ENCODE results near the gene CDC123.

Gene CDC123

DNA sequence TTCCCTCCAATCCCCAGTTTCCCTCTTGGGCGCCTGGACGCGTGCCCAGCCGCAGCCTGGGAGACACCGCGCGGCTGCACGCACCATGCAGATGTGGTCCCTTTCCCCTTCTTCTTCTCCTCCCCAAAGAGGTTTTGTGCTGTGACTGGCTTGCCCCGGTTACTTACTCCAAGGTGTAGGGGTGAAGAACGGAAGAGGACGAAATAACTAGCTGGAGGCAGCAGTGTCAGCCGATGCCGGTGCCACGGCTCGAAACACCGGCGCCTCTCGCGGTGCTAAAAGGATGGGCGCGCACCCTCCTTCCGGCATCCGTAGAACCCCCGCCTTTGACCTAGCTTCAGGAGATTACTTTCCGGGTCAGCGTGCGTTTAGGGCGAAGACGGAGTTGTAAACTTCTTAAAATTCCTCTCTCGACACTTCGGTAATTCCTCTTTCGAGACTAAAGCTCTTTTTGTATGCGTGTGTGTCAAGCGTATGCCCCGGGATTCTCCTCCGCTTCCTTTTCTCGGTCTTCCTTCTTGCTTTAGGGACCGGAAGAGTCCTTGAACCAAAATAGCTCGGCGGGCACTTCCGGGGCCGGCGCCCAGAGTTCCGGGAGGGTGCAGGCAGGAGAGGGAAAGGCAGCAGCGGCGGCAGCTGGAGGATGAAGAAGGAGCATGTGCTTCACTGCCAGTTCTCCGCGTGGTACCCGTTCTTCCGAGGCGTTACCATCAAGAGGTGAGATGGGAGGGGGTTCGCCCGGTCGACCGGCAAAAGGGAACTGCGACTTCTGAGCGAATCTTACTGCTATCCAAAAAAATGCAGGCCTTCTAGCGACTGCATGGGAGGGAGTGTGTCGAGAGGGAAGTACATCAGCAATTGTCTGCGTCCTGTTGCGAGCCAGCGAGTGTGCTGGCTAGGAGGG, at the start of gene CDC123, which contains the start of gene NUDT5:
Gene CDC123, plus strand, starts transcription at position 586 of the 904 bp plus-strand sequence. Its CDS starts 58 bp downstream, at position 644.
Gene NUDT5, minus strand, starts transcription at position 289 of the 904 bp plus-strand sequence. CDS start 9,600 bp downstream, outside the sequence.
- peak within 1 kb of the TSS; percentile 100 for H3K4me3 ChIP-seq (ENCODE audit: low read length)
- H3K36me3 ChIP-seq (replicated peaks; ENCODE audit: low read depth, low read length) = peaks cover 10% of the 10 kb centered on the region
- peak within 1 kb of the TSS; percentile 91 for H2AFZ ChIP-seq (ENCODE audit: low read depth, low read length)
- peak within 1 kb of the TSS; percentile 95 for H3K9ac ChIP-seq (ENCODE audit: low read length)
- H3K9me3 ChIP-seq (ENCODE audit: insufficient read depth, low read length) = no peaks in the 10 kb centered on the region
- peak within 1 kb of the TSS; percentile 92 for H3K4me2 ChIP-seq (ENCODE audit: low read length)
- H3K79me2 ChIP-seq (ENCODE audit: low read length) = peaks cover 95% of the 10 kb centered on the region
- TF ChIP-seq EZH2phosphoT487 (IDR thresholded peaks at IDR 0.05; ENCODE audit: low read depth) = no peak
- TF ChIP-seq, protein P1, sequence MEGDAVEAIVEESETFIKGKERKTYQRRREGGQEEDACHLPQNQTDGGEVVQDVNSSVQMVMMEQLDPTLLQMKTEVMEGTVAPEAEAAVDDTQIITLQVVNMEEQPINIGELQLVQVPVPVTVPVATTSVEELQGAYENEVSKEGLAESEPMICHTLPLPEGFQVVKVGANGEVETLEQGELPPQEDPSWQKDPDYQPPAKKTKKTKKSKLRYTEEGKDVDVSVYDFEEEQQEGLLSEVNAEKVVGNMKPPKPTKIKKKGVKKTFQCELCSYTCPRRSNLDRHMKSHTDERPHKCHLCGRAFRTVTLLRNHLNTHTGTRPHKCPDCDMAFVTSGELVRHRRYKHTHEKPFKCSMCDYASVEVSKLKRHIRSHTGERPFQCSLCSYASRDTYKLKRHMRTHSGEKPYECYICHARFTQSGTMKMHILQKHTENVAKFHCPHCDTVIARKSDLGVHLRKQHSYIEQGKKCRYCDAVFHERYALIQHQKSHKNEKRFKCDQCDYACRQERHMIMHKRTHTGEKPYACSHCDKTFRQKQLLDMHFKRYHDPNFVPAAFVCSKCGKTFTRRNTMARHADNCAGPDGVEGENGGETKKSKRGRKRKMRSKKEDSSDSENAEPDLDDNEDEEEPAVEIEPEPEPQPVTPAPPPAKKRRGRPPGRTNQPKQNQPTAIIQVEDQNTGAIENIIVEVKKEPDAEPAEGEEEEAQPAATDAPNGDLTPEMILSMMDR (IDR thresholded peaks at IDR 0.05; ENCODE audit: low read depth, low read length) = no peak
- peak within 1 kb of the TSS; percentile 91 for H3K27ac ChIP-seq (ENCODE audit: low read length)
- peaks cover 31% of the 10 kb centered on the region for H3K4me1 ChIP-seq (ENCODE audit: low read length)
- no peaks in the 10 kb centered on the region for H3K27me3 ChIP-seq (ENCODE audit: low read depth, low read length)
- H4K20me1 ChIP-seq (ENCODE audit: insufficient read depth, low read length) = no peaks in the 10 kb centered on the region

DNA sequence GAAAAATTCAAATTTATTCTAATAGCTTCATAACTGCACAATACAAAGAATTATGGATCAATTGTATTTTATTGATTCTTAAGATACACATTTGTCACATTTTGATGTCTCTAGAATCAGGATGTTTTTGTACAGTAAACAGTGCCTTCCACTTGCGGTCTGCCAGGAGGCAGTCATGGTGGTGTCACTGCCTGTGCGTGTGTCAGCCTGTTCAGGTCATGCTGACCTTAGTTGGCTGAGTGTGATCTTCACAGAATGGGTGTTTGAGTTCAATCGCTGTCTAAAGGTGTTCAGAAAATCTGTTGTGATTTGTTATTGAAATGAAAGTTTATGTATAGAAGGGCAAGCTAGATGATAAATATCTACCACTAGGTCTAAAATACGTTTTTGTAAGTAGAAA, 45.8 kb upstream of the CDC123 start:
- Histone ChIP-seq H3K27me3 (ENCODE audit: low read depth, low read length) (no peaks in the 10 kb centered on the region), H3K27ac (ENCODE audit: low read length) (no peak overlapping the region), H3K9ac (ENCODE audit: low read length) (no peak overlapping the region), H3K4me1 (ENCODE audit: low read length) (no peaks in the 10 kb centered on the region), H3K4me2 (ENCODE audit: low read length) (no peak overlapping the region), H4K20me1 (ENCODE audit: insufficient read depth, low read length) (no peaks in the 10 kb centered on the region), H3K4me3 (ENCODE audit: low read length) (no peak overlapping the region), H3K9me3 (ENCODE audit: insufficient read depth, low read length) (no peaks in the 10 kb centered on the region), H3K36me3 (replicated peaks; ENCODE audit: low read depth, low read length) (peaks cover 7% of the 10 kb centered on the region), H2AFZ (ENCODE audit: low read depth, low read length) (no peak overlapping the region), H3K79me2 (ENCODE audit: low read length) (no peaks in the 10 kb centered on the region)
- TF ChIP-seq EZH2phosphoT487 (IDR thresholded peaks at IDR 0.05; ENCODE audit: low read depth) = no peak
- TF ChIP-seq, protein P1 (IDR thresholded peaks at IDR 0.05; ENCODE audit: low read depth, low read length) = no peak

DNA sequence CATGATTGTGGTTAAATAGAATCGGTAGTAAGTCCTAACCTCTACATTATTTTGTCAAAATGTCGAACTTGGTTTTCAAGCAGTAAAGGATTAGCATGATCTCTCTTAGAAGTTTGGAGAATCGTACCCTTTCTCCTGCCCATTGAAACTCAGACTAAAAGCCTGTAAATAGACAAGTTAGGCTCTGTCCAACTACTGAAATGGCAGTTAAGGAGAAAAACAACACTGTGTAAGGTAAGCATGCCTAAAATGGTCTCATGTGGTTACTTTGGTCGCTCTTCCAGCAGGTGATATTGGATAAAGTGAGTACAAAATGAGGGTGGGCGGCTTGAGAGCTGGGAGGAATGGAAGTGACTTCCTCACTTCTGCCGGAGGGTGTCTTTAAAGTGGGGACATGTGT, 41.5 kb upstream of the CDC123 start:
- Histone ChIP-seq H3K9ac (ENCODE audit: low read length) (no peak overlapping the region), H3K4me3 (ENCODE audit: low read length) (no peak overlapping the region), H2AFZ (ENCODE audit: low read depth, low read length) (no peak overlapping the region), H4K20me1 (ENCODE audit: insufficient read depth, low read length) (no peaks in the 10 kb centered on the region), H3K79me2 (ENCODE audit: low read length) (no peaks in the 10 kb centered on the region), H3K27ac (ENCODE audit: low read length) (no peak overlapping the region), H3K27me3 (ENCODE audit: low read depth, low read length) (no peaks in the 10 kb centered on the region), H3K4me2 (ENCODE audit: low read length) (no peak overlapping the region), H3K9me3 (ENCODE audit: insufficient read depth, low read length) (no peaks in the 10 kb centered on the region), H3K36me3 (replicated peaks; ENCODE audit: low read depth, low read length) (peaks cover 9% of the 10 kb centered on the region), H3K4me1 (ENCODE audit: low read length) (no peaks in the 10 kb centered on the region)
- TF ChIP-seq, protein P1 (IDR thresholded peaks at IDR 0.05; ENCODE audit: low read depth, low read length) = no peak
- TF ChIP-seq EZH2phosphoT487 (IDR thresholded peaks at IDR 0.05; ENCODE audit: low read depth) = no peak

DNA sequence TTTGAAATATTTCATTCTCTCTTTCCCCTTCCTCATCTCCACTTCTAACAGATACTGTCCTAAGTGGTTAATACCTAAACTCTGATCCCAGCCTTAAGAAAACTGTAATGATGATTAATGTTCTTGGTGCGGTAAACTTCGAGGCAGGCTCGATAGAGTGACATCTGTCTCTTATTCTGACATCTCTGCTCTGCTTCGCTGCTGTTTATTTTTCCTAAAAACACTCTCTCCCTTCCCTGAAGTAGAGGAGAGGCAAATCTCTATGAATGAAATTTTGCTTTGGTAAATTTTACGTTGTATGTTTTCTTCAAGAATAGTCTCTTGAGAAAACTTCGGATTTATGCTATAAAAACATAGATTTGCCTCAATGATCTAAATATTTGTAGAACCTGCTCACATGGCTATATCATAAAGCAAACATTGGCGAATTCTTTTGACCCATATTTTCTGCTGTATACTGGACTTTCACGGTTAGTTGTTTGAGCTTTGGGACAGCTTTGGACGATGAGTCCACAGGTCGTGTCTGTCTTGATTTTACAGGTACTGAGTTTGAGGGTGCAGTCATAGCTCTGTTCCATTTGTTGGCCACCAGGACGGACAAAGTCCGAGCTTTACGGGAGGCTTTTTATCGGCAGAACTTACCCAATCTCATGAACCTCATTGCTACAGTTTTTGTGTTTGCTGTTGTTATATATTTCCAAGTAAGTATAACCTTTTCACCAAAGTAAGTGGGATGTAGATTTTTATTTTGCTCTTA, 39.4 kb upstream of the CDC123 start:
- no peak overlapping the region for H3K4me3 ChIP-seq (ENCODE audit: low read length)
- no peaks in the 10 kb centered on the region for H3K79me2 ChIP-seq (ENCODE audit: low read length)
- no peak overlapping the region for H3K4me2 ChIP-seq (ENCODE audit: low read length)
- H2AFZ ChIP-seq (ENCODE audit: low read depth, low read length) = no peak overlapping the region
- H3K27me3 ChIP-seq (ENCODE audit: low read depth, low read length) = no peaks in the 10 kb centered on the region
- H3K9me3 ChIP-seq (ENCODE audit: insufficient read depth, low read length) = no peaks in the 10 kb centered on the region
- H4K20me1 ChIP-seq (ENCODE audit: insufficient read depth, low read length) = no peaks in the 10 kb centered on the region
- H3K36me3 ChIP-seq (replicated peaks; ENCODE audit: low read depth, low read length) = peaks cover 6% of the 10 kb centered on the region
- no peak overlapping the region for H3K9ac ChIP-seq (ENCODE audit: low read length)
- TF ChIP-seq, protein P1 (IDR thresholded peaks at IDR 0.05; ENCODE audit: low read depth, low read length) = no peak
- no peak for TF ChIP-seq EZH2phosphoT487 (IDR thresholded peaks at IDR 0.05; ENCODE audit: low read depth)
- no peaks in the 10 kb centered on the region for H3K4me1 ChIP-seq (ENCODE audit: low read length)
- no peak overlapping the region for H3K27ac ChIP-seq (ENCODE audit: low read length)

All from OCI-LY3 (cell line).